ENCODE results near the gene SCGB3A1.

The SCGB3A1 gene

GRCh38 chr5:180625125-180625790 lies 34.0 kb upstream of the SCGB3A1 start:
- DNase-seq = no peak

GRCh38 chr5:180624587-180624986 lies 33.3 kb upstream of the SCGB3A1 start:
- no peak for DNase-seq

- no peak for DNase-seq
Observed at GRCh38 chr5:180623844-180624243, 32.5 kb upstream of the SCGB3A1 start.

GRCh38 chr5:180623411-180623834 lies 32.1 kb upstream of the SCGB3A1 start:
- DNase-seq = no peak

DNA sequence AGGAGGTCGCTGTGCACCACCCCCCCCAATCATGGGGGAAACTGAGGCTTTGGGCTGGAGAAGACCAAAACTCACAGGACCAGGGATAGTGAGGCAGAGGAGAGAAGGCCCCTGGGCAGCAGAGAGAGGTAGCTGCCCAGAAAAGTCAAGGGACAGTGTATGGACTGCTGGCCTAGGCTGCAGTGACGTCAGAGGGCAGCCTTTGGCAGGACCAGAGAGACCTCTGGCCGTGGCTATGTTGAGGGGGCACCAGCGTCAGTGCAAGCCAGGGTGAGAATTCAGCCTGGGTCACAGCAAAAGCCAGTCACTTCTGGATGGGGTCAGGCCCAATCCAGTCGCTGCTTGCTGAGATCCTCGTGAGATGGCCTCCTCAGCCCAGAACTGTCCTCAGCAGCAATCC lies 31.6 kb upstream of the SCGB3A1 start:
- DNase-seq = no peak

- no peak for DNase-seq
Observed at GRCh38 chr5:180621311-180621710, 30.0 kb upstream of the SCGB3A1 start.

- DNase-seq = no peak
Observed at GRCh38 chr5:180620014-180620413, 28.7 kb upstream of the SCGB3A1 start.

DNA sequence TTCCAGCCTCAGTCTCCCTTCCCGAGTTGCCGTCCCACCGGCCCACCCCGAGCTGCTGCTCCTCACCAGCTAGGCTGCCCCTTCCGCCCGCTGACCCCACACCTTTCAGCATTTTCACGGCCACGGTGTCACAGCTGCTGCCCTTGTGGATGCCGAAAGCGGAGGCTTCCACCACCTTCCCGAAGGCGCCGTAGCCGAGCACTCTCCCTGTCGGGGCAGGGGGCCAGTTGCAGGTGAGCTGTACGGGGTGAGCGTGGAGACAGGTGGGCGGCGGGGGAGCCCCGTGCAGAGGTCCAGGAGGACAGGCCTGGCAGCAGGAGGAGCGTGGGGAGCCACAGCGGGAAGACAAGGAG lies 28.2 kb upstream of the SCGB3A1 start:
- DNase-seq = no peak

DNA sequence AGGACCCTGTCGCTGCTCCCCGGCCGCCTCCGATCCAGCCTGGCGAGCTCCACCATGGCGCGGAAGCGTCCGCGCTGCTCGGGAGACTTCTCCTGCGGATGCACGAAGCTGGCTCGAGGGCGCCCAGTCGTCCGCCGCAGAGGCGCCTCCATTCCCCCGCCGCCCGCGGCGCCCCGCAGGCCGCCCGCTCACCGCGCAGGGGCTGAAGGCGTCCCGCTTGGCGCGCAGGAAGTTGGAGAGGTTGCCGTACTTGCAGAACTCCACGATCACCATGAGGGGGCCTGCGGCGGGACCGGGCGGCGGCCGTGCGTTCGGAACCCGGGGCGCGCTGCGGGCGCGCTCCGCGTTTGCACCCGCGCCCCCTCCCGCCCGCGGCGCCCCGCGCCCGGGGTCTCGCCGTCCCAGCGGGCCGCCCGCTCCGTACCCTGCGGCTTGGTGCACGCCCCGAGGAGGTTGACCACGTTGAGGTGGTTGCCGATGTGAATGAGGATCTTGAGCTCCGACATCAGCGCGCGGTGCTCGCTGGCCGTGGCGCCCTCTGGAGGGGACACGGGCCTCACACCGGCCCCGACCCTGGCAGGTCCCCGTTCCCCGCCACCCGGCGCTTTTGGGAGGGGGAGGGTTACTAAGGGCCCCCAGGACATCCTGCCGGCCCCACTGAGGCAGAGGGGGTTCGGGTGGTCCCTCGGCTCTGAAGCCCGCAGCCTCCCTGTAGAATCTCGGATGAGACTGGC lies 27.7 kb upstream of the SCGB3A1 start:
- peak; percentile 56 for DNase-seq

GRCh38 chr5:180618487-180618828 lies 27.2 kb upstream of the SCGB3A1 start:
- no peak for DNase-seq

DNA sequence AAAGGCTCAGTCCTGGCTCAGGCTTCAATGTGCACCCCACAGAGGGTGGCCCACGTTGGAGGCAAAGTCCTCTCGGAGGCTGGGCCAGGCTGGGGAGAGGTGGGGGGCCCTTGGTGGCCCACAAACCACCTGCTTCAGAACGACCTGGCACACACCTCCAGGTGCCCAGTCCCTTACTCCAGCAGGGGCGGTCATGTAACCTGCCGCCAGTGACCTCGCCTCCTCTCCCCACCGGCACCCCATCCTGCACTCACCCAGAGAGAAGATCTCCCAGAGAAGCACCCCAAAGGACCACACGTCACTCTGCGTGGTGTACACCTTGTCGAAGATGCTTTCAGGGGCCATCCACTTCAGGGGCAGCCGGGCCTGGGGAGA lies 22.5 kb upstream of the SCGB3A1 start:
- no peak for DNase-seq

DNA sequence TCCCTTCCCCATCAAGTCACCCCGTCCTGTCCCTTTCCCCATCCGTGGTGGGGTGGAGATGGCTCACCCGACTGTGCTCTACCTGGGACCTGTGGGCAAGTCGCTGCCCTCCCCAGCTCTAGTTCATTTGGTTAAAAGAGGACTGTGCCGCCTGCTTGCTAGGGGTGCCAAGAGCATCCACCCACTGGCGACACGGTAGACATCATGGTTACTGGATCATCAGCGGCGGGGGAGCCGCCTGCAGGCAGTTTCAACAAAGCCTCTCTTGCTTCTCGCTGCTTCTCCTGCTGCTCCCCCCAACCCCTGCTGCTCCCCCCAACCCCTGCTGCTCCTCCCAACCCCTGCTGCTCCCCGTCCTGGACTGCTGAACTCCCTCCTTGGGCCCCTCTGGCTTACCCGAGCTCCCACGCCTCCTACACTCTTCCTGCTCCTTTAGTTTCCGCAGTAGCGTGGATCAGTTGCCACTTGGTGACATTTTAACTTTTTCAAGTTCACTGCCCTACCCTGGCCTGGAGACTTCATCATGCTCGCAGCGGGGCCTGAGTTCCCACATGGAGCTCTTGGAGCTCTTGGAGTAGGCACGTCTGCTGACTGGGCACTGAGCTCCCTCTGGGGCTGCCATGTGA lies 22.0 kb upstream of the SCGB3A1 start:
- no peak for DNase-seq

DNA sequence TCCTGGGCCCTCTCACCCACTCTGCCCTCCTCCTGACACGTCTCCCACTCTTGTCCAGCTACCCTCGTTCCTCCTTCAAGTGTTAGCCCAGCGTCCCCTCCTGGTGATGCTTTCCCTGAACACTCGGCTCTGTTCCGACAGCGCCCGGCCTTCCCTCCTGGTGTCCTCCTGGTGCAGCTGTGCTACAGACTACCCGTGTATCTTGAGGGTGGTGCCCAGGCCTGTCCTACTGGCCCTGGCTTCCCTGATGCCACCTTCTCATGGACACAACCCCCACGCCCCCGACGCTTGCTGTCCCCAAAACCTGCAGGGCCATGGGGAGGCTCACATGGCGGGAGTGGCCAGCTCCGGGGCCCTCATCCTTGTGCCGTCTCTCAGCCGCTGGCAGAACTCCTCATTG lies 21.4 kb upstream of the SCGB3A1 start:
- no peak for DNase-seq

DNA sequence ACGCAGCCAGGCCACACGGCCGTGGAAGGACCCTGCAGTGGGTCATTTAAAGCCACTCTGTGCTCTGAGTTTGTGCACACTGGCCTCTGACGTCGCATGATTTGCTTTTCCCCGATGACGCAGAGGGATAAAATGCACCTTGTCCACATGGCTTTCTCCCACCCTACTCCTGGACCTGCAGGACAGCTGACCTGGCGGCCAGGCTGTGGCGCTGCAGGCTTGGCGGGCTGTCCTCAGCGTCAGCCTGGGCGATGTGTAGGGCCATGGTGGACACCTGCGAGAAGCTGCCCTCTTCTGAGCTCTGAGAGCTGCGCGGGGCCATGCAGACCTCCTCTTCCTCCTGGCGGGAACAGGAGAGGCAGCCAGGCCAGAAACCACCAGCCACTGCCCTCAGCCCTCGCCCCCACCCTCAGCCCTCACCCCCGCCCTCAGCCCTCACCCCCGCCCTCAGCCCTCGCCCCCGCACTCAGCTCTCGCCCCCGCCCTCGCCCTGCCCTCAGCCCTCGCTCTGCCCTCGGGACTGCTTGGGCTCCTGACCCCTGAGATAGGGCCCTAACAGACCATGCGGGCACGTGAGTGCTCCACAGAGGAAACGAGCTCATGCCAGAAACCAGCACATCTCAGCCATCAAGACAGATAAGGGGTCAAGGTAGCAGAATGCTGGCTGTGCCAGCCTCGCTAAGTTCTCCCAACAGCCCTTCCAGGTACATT lies 20.0 kb upstream of the SCGB3A1 start:
- DNase-seq = no peak

DNA sequence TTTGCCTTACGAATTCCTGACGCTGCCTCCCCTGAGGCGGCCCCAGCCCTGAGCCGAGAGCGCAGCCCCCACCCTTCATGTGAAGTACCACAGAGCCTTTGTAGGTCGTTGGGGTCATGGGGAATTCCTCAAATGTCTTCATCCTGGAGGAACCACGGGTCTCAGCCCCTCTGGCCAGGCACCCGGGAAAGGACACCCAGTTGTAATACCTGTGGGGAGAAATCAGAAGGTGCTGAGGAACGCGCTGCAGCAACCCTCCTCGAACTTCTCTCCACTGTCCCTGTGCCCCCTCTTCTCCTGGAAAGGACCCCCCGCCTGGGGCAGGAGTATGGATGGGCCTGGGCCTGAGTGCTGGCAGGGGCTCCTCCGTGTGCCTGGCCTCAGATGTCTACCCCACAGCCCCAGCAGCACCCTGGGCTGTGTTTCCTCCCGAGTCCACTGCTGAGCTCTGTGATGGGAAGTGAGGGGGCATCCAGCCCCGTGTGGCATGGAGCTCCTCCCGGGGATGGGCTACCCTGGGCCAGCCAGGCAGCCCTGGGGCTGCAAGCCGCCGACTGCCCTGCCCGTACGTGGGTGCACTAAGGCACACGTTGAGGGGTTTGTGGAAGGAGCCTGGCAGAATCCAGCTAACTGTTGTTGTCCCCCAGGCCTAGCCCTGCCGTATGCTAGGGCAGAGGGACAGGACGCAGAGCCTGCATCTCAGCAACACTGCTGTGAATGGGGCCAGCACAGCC lies 18.7 kb upstream of the SCGB3A1 start:
- DNase-seq = no peak

DNA sequence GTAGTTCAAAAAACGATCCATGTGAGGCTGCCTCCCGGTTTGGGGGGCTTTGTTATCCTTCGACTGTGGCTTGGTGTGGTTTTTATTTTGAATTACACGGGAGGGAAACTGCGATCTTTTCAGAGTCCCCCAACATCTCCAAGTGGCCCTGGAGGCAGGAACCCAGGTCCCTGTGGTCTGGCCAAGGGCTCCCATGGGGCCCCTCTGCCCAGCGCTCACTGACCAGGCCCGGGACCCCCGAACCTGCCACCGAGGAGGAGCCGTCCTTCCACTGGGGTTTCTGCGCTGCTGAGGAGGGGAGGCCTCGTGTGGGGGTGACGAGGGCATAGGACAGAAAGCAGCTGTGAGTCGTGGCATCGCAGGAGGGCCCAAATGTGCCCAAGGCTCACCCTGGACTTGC lies 18.1 kb upstream of the SCGB3A1 start:
- DNase-seq = no peak

- DNase-seq = no peak
Observed at GRCh38 chr5:180608572-180609310, 17.4 kb upstream of the SCGB3A1 start.

DNA sequence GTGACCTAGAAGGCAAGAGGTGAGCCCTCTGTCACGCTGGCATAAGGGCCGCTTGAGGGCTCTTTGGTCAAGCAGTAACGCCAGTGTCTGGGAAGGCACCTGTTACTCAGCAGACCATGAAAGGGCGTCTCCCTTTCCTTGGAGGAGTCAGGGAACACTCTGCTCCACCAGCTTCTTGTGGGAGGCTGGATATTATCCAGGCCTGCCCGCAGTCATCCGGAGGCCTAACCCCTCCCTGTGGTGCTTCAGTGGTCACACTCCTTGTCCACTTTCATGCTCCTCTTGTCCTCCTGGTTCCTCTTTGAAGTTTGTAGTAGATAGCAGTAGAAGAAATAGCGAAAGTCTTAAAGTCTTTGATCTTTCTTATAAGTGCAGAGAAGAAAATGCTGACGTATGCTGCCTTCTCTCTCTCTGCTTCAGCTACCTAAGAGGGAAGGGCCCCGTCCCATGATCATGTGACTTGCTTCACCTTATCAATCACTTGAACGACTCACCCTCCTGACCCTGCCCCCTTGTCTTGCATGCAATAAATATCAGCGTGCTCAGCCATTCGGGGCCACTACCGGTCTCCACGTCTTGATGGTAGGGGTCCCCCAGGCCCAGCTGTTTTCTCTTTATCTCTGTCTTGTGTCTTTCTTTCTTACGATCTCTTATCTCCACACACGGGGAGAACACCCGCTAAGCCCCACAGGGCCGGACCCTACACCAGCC lies 16.7 kb upstream of the SCGB3A1 start:
- DNase-seq = no peak

DNA sequence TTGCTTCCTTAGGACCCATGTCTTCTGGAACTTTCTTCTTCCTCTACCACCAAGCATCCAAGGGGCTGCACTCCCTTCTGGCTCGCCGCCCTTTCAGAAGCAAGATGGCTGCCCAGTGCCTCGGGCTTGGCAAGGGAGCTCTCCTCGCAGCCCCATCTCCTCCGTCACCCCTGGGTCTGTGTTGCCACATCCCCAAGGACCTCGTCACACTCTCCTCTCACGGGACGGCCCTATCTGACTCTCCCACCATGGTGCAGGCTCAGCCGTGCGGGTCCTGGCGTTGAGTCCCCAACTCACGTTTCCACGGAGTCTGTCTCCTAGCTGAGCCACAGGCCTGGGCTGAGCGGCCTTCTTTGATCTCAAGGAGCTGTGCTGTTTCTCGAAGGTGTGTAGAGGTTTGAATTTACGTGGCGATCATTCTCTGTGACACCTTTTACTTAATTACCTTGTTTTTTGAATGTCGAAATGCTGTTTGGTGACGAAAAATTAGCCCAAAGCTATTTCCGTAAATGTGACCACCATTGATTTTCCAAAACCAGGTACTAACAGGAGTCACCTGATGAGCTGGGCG lies 15.0 kb upstream of the SCGB3A1 start:
- no peak for DNase-seq

GRCh38 chr5:180605554-180606214 lies 14.4 kb upstream of the SCGB3A1 start:
- peak; percentile 63 for DNase-seq

DNA sequence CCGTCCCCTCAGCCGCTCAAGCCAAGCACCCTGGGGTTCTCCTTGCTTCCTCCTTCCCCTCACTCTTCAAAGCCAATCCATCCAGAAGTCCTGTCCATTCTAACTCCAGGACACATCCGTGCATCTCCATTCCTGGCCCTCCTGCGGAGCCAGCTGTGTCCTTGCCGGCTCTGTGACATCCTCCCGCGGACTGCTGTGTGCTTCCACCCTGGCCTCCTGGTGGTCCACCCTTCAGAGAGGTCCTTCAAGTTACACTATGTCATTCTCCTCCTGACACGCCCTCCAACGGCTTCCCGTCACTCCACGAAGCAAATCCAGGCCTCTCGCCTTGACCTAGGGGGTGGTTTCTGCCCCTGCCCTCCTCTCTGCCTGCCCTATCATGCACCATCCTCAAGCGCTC lies 13.0 kb upstream of the SCGB3A1 start:
- DNase-seq = no peak

All from activated naive CD4-positive, alpha-beta T cell treated with anti-CD3 and anti-CD28 coated beads, Interleukin-2, amount 50 U/mL, for 16 hours (primary cell).